GM21737 (cell line): Measurements from ENCODE around the gene CTF1.
"Not testable (repeated sequence)": the region's sequence is repeated elsewhere in the genome, so short reads cannot be mapped to it uniquely, and the experiment has no call there.

Experiments used
- ATAC-seq: cut with Tn5 transposase; IDR thresholded peaks from one replicate; pipeline ENCODE4 v1.9.1; 2021; ENCODE audit warnings: mild to moderate bottlenecking, moderate library complexity; ENCODE audit not compliant: unreplicated experiment

The CTF1 gene, protein sequence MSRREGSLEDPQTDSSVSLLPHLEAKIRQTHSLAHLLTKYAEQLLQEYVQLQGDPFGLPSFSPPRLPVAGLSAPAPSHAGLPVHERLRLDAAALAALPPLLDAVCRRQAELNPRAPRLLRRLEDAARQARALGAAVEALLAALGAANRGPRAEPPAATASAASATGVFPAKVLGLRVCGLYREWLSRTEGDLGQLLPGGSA

DNA sequence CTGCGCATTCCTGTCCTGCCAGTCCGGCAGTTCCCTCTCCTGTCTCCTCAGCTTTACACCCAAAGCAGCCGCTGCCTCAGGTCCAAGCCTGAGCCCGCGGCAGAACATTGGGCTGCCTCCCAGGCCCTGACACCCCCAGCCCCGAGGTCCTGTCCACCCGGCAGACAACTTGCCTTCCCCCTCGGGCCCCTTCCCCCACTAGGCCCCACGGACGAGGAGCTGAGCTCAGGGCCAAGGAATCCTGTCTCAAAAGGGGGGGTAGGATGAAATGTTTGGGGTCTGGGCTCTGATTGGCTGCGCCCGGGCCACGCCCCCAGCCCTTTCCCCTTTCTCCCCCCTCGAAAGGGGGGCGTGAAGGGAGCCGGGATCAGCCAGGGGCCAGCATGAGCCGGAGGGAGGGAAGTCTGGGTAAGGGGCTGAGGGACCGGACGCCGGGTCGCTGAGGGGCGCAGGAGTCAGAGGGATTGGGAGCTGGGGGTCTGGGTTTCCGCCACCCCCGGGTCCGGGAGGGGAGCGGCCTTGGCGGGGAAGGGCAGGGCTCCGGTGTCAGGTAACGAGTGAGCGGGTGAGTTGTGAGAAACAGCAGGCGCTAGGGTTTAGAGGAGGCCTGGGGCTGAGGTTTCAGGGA is at the start of gene CTF1:
Gene CTF1, plus strand, starts transcription at position 354 of the 628 bp plus-strand sequence. Its CDS starts 30 bp downstream, at position 384.
- no peak for ATAC-seq

DNA sequence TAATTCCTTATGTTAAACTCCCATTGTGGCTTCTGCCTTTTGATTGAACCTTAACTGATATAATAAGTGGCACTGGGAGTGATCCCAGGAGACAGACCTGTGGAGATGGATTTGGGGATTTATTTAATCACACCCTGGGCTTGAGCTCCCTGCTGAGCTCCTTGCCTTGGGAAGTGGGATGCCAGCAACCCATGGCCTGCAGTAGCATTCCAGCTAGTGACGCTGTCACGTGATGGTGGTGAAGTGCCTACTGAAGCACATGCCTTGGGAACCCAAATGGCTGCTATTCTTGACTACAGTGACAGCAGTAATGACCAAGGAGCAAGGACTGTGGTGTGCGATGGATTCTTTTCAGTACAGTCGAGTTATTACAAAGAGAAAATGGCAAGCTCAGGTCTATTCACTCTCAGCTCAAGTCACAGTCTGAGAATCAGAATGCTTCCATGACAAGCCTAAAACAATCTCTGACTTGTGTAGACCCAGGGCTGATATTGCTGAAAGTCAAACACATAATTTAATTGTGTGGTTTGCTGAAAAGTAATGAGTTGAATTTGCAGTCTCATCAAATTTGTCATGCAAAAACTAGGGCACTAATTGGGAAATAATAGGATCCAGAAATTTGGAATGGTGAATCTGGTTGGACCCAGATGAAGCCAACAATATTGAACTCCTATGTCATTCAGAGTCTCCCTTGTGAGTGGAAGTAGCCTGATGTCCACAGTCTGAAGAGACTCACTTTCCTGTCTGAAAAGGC is 49.6 kb upstream of the CTF1 start:
- ATAC-seq = no peak

DNA sequence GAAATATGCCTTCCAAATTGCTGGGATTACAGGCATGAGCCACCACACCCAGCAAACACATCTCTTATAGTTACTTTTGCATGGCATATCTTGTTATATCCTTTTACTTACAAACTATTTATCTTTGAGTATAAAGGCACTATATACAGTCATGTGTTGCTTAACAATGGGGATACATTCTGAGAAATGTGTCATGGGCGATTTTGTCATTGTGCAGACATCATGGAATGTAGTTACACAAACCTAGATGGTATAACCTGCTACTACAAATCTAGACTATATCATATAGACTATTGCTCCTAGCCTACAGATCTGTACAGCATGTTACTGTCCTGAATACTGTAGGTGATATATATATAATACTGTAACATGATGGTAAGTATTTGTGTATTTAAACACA is 46.2 kb upstream of the CTF1 start:
- ATAC-seq = no peak

DNA sequence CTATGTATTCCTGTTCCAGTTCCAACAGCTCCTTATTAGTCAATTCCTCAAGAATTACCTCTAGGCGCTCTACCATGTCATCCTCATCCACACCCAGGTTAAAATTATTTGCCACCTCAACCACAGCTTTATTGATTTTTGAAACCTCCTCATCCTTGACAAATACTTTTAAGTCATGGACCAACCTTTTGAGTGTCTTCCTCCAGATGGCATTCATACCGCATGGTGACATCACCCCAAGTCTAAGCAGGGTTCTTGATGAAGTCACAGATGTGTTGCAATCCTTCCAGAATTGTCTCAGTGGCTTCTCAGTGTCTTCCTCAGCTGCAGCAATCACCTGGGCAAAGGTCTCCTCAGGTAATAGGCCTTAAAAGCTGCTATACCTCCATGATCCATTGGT is 42.7 kb upstream of the CTF1 start:
- no peak for ATAC-seq

DNA sequence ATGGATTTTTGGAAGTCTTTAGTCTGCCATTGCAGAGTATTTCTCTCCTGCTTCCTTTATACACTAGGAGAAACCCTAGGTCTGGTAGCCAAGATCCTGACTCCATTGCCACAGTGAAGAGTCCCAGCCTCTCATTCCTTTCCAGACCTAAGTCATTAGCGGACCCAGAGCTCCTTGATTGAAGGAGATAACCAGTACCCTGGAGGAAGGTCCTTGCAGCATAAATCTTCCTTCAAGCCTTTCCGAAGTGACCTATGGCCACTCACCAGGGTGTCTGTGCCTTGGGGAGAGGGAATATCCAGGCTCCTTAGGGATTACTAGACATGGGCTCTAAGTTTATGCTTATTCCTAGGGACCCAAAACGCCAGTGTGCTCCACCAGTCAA is 38.3 kb upstream of the CTF1 start:
- ATAC-seq = no peak

DNA sequence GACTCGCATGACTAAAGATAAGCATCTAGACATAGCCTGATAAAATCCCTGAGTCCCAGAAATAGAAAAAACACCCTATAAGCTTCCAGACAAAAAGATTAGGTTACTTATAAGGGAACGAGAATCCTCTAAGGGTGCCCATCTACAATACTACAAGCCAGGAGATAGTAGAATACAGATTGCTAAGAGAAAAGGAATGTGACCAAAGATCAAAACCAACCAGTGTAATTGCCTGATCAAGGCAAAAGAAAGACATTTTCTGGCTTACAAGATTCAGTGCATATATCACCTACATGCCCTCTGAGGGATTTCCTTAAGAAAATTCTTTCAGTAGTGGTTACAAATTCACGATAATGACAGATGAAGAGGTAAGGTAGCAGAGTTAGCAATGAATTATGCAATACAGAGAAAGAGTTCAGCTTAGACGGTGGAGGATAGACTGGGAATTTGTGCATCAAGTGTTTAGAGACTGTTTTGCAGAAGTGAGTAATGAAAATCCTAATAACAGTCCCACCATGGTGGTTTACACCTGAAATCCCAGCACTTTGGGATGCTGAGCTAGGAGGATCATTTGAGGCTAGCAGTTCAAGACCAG is 37.5 kb upstream of the CTF1 start:
- ATAC-seq = no peak

DNA sequence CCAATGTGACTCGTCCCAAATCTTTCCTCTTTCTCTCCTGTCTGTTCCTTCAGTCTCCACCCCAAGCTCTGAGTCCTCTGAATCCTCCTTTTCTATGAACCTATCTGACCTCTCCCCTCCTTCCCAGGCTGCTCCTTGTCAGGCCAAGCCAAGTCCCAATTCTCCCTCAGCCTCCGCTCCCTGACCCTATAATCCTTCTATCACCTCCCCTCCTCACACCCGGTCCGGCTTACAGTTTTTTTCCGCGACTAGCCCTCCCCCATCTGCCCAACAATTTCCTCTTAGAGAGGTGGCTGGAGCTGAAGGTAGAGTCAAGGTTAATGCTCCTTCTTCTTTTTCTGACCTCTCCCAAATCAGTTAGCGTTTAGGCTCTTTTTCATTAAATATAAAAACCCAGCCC is 35.7 kb upstream of the CTF1 start:
- ATAC-seq = not testable (repeated sequence)

DNA sequence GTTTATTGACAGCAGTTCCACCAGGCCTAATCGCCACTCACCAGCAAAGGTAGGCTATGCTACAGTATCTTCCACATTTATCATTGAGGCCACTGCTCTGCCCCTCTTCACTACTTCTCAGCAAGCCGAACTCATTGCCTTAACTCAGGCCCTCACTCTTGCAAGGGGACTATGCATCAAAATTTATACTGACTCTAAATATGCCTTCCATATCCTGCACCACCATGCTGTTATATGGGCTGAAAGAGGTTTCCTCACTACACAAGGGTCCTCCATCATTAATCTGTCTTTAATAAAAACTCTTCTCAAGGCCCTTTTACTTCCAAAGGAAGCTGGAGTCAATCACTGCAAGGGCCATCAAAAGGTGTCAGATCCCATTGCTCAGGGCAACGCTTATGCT is 33.2 kb upstream of the CTF1 start:
- not testable (repeated sequence) for ATAC-seq

DNA sequence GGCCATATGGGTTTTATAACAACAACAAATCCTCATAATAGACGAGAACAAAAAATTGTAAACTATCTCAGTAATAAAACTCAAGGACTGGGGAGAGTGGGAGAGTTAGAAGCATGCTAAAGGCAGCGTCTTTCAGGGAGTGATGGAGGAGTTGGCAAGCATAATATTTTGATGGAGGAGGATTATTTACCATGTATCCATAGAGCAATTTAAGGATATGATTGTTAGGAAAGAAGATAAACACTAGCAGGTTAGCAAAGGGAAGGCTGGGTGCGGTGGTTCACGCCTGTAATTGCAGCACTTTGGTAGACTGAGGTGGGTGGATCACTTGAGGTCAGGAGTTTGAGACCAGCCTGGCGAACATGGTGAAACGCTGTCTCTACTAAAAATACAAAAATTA is 30.4 kb upstream of the CTF1 start:
- ATAC-seq = no peak

DNA sequence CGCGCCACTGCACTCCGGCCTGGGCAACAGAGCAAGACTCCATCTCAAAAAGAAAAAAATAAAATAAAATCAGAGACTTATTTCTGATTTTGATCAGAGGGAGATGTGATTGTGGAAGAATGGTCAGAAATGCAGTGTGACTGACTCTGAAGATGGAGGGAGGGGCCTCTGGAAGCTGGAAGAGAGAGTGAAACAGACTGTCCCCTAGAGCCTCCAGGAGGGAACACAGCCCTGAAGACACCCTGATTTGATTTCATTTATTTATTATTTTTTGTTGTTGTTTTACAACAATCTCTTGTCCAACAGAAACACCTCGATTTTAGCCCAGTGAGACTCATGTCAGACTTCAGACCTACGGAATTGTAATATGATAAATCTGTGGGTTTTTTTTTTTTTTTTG is 28.7 kb upstream of the CTF1 start:
- ATAC-seq = no peak

DNA sequence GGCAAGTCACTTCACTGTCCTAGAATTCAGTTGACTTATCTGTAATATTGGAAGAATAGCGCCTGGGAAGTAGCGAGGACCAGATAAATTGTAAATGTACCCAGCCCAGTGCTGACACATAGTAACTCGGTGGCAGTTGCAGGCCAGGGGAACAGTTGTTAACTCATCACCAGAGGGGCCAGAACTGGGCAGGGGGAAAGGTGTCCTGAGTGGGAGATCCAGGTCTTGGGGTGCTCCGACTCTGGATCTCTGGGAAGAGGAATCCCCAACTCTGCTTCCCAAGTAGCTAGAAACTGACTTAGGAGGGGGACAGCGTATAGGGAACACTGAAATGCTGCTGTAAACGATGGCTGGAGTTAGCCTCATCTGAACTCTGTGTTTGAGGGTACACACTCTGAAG is 25.5 kb upstream of the CTF1 start:
- ATAC-seq = no peak

DNA sequence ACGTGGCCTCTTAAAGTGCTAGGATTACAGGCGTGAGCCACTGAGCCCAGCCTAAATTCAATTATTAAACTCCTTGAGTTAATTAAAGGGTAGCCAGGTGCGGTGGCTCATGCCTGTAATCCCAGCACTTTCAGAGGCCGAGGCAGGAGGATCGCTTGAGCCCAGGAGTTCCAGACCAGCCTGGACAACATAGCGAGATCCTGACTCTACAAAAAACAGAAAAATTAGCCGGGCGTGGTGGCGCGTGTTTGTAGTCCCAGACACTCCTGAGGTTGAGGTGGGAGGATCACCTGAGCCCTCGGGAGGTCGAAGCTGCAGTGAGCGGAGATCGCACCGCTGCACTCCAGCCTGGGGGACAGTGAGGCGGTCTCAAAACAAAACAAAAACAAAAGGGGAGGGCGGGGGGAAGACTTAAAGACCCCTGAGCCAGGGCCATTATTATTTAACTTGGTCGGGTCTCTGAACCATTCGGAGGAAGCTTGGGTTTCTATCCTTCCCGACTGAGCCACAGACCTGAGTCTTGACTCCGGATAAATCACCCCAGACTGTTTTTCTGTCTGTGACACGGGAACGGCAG is 22.1 kb upstream of the CTF1 start:
- no peak for ATAC-seq

DNA sequence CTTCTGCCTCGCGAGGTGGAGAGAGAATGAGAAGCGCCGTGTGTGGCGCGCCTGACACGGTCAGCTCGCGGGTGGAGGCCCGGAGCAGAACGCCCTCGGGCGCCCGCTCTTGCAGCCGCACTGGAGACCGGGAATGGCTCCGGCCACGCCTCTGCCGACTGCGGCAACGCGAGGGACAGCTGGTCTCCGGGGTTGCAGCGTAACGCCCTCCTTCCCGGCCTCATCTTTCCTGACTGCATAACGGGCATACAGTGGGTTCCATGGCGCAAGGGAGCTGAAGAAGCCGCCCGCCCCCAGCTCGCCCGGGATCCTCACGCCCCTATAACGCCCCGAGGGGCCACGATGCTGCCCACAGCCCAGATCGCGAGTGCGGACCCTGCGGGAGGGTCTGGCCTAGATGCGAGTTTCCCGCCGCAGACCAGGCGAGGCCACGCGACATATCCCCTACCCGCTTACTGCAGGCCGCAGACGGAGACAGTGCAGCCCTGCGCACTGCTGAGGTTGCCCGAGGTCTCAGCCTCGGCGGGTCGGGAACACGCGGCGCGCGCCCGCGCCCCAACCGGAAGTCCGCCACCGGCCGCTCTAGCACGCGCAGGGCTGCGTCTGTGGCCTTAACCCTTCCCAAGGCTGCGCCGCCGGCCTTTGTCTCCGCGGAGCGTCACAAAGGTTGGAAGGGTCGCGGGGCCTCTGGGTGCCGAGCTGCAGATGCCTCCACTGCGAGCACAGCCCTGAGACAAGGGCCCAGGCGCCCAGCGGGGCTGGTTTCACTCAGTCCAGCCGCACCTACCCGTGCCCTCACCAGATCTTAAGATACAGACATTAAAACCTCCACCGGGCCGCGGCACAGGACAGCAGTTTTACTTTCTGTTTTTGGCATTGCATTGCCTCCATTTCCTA is 21.3 kb upstream of the CTF1 start:
- ATAC-seq = peak; percentile 80

DNA sequence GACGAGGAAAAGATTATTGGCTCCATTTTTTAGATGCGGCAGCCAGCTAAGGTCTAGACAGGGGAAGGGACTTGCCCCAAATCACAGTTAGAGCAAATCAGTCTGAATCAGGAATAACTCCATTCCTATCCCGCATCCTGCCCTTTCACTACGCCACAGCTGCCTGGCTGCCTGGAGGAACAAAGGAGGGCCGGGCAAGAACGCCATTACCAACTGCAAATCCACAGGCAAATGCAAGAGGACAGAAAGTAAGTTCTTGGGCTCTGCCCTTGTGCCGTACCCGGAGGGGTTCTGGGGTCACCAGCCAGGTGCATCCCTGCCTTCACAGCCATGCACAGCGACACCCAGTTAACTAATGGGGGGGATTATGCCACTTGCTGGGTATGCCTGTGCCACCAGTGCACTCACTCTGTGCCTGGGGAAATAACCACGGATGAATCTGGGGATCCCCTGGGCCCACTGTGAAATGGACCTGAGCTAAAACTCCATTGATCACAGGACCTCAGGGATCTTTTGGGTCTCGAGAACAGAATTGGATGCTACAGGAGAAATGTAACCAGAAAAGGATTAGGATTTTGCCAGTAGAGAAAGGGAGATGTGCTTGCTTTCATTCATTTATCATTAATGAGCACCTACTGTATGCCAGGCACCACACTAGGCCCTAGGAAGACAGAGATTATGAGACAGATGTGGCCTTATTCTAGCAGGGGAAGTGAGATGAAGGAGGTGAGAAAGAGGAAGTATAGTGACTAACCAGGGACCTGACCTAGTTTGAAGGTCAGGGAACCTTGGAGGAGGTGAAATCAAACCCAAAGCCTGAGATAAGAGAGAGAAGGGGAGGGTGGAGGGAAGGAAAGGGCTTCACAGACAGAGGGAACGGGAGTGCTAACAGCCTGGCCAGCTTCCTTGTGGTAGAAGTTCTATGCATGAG is 20.3 kb upstream of the CTF1 start:
- no peak for ATAC-seq

DNA sequence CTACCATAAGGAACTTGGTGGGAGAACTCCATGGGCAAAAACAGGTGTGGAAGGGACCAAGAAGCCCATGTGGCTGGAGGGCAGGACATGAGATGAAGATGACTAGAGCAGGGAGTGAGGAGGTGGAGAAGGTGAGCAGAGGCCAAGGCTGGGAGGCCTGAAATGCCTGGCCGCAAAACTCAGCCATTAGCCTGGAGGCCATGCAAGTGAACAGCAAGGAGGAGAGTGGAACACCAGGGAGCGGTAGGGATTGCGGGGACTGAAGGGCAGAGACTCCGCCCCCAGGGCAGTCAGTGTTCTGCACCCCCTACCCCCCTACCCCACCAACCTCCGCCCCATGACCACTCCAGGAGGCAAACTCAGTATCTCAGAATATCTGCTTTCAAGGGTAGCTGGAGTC is 19.5 kb upstream of the CTF1 start:
- ATAC-seq = no peak

DNA sequence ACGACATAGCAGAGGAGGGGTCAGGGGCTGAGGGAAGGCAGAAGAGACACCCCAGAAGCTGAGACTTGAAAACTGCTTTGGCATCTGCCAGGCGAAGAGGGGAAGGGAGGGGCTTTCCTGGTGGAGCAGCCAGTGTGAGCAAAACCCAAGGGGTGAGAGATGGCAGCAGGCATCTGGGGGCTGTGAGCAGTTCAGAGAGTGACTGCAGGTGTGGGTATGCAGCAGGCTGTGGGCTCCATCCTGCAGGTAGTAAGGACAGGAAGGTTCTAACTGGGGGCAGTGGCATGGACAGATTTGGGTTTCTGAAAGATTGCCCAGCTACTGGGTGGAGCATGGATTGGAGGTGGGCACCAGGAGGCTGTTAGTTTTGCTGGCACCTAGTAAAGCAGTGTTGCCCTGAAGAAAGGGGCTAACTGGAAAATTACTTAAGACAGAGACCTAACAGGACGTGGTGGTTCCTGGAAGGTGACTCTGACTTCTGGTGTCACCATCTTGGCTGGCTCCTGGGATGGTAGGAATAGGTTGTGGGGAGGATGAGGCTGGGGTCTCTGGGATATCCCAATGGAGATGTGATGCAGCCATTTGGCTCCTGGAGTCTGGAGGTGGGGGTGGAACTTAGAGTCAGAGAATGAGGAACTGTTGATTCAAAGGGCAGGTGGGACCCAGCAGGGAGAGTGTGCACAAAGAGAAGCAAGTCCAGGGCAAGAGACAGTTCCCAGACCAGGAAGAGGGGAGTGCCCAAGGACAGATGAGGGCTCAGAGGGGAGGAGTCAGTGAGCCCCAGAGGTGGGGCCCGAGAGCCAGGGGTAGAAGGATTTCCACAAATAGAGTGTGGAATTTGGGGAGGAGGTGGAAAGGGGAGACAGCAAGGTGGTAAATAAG is 13.7 kb upstream of the CTF1 start:
- ATAC-seq = no peak

DNA sequence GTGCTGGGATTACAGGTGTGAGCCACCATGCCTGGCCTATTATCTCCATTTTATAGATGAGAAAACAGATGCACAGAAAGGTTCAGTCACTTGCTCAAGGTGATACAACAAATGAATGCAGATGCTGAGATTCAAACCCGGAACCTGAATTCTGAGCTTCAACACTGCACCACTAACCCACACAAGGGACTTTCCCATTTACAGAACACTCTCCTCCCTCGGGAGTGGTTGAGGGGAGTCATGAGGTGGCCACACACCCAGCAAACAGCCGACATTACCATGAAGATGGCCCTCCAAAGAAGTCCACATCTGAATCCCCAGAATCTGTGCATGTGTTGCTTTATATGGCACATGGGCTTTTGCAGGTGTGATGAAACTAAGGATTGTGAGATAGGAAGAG is 11.7 kb upstream of the CTF1 start:
- ATAC-seq = no peak

DNA sequence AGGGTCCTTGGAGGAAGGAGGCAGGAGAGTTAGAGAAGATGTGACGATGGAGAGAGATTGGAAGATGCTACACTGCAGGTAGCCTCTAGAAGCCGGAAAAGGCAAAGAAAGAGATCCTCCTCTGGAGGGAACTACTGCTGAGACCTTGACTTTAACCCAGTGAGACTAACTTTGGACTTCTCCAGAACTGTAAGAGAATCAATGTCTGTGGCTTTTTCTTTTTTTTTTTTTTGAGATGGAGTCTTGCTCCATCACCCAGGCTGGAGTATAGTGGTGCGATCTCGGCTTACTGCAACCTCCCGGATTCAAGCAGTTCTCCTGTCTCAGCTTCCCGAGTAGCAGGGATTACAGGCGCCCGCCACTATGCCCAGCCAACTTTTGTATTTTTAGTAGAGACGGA is 11.2 kb upstream of the CTF1 start:
- no peak for ATAC-seq

DNA sequence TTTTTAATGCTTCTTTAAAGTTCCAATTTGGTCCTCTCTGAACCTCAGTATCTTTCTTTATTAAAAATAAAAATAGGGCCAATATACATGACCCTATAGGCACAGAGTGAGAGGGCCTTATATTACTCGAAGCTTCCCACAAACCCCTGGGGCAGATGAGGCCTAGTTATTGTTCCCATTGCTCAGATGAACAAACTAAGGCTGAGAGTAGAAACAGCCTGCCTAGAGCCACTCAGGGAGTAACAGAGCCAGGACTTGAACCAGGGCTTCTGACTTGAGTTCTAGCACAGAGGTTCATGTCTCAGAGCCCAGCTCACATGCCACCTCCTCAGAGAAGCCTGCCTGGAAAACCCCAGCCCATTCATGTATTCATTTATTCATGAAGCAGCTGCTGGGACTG is 10.3 kb upstream of the CTF1 start:
- no peak for ATAC-seq
